Stimulated activated CD4-positive, alpha-beta T cell treated with anti-CD3 and anti-CD28 coated beads, Interleukin-4, amount 100 ng/mL, for 48 hours (primary cell): ENCODE data around the gene JUND.
A peak's percentile ranks its signal among the peaks of the same experiment; 100 is the strongest.
"Not testable (repeated sequence)": the region's sequence is repeated elsewhere in the genome, so short reads cannot be mapped to it uniquely, and the experiment has no call there.

Experiments used
- DNase-seq, 2 donors: peaks; one replicate each; pipeline ENCODE4 v3.0.0-alpha.2; 2020; ENCODE audit warnings: low read depth in 2 of 2

JUND gene

DNA sequence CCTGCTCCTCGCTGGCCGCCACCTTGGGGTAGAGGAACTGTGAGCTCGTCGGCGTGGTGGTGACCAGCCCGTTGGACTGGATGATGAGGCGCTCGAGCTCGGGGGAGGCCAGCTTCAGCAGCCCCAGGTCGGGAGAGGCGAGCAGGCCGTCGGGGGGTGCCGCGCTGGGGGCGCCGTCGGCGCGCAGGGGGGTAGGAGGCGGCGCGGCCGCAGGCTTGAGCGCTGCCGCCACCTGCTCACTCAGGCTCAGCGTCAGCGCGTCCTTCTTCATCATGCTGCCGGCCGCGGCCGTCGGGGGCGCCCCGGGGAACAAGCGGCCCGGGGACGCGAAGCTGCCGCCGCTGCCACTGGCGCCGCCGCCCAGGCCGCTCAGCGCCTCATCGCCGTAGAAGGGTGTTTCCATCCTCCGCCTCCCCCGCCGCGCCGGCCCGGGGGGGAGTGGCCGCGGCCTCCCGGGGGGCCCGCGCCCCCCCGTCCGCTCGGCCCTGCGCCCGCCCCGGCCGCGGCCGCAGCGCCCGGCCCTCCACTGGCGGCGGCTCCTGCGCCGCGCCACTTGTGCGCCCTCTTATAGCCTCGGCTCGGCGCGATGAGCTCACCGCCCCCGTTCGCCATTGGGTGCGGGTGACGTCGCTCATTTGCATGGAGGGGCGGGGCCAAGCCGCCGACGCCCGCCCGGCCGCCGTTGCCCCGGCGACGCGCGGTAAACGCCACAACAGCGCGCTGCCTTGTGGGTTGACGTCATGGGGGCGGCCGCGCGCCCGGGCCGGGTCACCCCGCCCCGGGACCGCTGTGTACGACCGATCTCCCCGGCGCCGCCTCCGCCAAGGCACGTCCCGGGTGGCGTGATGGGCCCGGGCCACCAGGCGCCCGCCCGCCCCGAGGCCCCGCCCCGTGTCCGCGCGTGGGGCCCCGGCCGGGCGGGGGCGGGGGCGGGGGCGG is at the start of gene JUND:
Gene JUND, minus strand, starts transcription at position 541 of the 939 bp plus-strand sequence. Its CDS starts 138 bp downstream, at position 403.
- DNase-seq = peak; percentile 92 to 97

DNA sequence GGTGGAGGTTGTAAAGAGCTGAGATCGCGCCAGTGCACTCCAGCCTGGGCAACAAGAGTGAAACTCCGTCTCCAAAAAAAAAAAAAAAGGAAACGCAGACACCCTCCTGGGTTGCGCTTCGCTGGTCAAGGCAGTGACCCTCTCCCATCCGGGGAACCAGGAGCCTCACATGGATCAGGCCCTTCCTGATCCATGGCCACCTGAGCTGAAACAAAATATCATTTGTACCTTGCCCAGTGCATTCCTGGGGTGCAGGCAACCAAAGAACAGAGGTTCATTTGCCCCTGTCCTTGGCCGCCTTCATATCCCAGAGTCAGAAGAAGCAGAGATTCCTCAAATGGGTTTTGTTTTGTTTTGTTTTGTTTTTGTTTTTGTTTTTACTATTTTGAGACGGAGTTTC is 49.4 kb upstream of the JUND start:
- DNase-seq = no peak

DNA sequence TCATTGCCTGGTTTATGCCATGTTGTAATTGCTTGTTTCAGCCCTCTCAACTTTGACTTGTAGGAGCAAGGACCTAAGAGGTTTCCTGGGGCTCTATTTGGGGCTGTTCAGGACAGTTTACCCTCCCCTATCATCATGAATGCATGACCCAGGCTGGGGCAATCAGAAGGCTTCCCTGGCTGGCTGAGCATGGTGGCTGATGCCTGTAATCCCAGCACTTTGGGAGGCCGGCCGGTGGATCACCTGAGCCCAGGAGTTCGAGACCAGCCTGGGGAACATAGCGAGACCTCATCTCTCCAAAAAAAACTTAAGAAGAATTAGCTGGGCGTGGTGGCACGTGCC is 47.6 kb upstream of the JUND start:
- no peak for DNase-seq

DNA sequence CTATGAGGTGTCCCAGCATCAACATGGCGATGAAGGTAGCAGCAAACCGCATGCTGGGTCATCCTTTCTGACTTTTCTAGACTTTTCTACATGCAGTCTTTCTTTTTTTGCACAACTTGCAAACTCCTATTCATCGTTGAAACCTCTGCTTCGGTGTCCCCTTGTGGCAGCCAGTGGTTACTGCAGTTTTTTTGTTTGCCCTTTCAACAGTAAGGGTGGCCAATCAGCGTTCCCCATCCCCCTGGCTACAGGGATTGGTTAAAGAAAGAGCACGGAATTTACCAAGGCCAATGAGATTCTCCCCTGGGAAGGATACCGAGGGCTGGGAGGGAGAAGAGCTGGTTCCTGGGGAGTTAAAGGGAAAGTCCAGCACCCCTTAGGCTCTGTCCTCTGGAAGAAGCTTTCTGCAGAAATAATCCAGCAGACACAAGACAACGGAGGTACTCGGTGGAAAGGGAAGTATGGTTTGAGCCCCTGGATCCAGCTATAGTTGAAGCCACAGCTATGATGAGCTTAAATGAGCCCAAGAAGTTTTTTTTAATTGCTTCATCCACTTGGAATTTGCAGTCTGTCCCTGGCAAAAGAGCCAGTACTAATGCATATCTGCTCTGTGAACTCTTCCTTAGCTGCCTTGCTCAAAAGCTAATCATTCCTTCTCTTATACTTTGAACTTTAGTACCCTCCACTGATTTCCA is 47.1 kb upstream of the JUND start:
- peak; percentile 72 to 86 for DNase-seq

GRCh38 chr19:18326772-18327171 is 45.4 kb upstream of the JUND start:
- no peak for DNase-seq

- DNase-seq = not testable (repeated sequence)
Observed at GRCh38 chr19:18324373-18324731, 42.9 kb upstream of the JUND start.

DNA sequence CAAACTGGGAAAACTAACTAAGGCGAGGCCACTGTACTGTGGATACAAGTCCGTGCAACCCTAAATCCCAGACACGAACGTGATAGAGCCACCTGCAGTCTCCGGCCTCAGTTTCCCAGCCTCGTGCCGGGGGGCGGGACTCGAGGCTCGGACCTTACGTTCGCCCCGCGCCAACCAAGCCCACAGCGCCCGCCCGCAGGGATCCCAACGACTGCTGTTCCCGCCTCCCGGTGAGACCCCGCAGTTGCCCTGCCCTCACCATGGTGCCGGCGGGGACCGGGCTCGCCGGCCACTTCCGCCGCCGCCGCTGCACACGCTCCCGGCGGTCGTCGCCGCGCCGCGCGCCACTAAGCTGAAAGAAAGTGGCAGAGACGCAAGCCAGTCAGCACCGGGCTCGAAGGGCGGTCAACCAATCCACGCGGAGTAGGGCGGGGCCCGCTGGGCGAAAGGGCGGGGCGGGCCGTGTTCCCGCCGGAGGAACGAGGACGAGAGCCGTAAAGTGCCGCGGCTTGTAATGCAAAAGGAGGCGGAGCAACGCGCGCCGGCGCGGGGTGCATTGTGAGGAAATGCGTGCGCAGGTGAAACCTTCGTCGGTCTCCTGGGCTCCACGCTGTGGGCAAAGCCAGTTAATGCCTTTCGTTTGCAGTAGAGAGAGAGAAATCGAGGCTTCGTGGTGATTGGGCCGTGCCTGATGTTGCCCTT is 41.5 kb upstream of the JUND start, which contains the start of gene LSM4:
Gene LSM4, minus strand, starts transcription at position 318 of the 702 bp plus-strand sequence. Its CDS starts 56 bp downstream, at position 262.
- DNase-seq = peak; percentile 98 to 99

GRCh38 chr19:18322318-18322758 is 40.9 kb upstream of the JUND start:
- DNase-seq = peak in 1 of 2 donors; percentile 44

DNA sequence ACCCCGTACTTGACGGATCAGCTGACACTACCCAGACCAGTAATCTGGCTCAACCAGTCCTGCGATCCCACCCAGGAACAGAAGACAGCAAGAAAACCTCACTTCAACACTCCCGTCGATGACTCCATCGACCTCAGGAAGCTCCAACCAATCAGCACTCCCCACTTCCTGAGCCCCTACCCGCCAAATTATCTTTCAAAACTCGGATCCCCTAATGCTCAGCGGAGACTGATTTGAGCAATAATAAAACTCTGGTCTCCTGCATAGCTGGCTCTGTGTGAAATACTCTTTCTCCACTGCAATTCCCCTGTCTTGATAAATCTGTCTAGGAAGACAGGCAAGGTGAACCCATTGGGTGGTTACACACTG is 40.3 kb upstream of the JUND start:
- no peak for DNase-seq

GRCh38 chr19:18320865-18321733 is 39.7 kb upstream of the JUND start:
- DNase-seq = no peak

DNA sequence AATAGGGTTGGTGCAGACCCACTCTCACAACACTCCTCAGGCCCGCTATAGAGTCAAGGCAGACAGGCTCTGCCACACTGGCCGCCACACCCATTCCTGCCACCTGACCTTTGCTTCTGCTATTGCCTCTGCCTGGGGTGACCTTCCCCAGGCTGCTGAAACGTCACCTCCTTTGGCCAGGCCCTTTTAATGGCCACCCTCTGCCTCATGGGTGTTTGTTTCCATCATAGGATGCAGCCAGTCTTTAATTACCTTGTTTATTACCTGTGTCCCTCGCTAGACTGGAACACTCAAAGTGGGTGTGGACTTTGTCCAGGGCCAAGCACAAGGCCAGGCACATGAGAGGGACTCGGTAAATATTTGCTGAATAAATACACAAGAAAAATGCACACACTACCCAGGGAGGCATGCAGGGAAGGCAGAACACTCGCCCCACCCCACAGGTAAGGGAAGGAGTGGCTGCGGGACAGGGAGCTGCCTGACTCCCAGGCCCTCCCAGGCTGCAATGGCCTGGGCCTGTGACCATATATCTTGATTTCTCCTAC is 38.2 kb upstream of the JUND start:
- no peak for DNase-seq

DNA sequence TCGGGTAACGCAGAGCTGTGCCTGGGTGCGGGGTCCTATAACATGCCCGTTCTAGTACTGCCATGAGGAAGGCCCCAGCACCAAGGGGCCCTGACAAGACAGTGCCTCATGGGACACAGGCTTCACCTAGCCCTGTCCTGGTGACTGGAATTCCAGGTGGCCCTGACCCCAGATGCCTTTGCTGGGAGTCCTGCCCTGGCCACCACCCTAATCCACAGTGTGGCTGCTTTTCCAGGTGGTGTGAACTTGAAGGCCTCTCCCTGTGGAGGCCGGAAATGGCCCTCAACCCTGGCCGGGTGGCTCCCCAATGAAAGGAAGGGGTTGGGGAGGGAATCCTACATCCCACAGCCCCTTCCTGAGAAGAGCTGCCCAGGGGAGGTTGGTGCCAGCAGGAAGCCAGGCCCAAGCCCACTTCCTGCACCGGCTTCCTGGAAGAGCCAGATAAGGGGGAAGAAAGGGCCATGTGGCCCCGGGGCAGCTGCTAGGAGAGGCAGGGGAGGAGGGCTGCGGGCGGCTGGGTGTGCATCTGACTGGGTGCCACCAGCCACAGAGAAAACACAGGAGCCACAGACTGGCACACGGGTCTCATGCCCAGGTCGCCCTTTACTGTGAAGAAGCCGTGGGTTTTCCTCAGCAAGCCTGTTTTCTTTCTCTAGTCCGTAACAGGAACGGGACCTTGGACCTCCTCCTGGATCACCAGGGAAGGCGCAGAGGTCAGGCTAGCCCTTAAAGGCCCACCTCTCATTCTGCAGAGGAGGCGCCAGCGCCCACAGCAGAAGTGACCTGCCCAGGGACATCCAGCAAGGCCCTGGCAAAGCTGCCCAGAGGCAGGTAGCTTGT is 36.8 kb upstream of the JUND start:
- peak in 1 of 2 donors; percentile 28 for DNase-seq

- no peak for DNase-seq
Observed at GRCh38 chr19:18313398-18313797, 32.0 kb upstream of the JUND start.

GRCh38 chr19:18312092-18312534 is 30.7 kb upstream of the JUND start:
- no peak for DNase-seq

- no peak for DNase-seq
Observed at GRCh38 chr19:18311502-18312091, 30.2 kb upstream of the JUND start.

- DNase-seq = no peak
Observed at GRCh38 chr19:18310966-18311365, 29.5 kb upstream of the JUND start.

DNA sequence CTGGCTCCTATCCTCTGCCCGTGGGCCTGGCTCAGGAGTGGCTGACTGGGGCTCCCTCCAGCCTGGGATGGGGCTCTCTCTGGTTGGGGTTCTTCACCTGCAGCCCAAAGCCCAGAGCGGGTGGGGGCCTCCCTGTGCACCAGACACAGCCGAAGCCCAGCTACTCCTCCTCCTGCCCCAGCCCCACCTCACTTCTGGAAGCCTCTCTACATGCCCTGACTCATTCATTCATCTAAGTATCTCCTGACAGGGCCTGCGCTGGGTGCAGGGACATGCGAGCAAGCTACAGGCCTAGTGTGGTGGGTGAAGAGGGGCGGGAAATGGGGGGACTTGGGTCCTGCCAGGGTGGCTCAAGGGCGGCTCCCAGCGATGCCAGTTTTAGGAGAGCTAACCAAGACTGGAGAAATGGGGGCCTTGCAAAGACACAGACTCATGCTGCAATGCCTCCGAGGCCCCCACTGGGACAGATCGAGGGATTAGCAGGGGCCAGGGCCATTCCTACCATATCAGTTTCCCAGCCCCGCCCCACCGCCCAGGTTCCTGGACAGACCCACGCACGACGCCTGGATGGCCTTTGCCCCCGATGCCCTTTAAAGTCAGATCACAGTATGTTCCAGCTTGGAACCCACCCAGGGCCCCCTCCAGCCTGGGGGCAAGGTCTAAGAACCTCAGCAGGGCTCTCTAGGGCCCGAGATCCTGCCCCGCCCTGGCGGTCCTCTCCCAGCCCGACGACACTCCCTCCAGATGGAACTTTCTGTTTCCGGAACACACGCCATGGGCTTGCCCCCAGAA is 28.9 kb upstream of the JUND start:
- no peak for DNase-seq

- no peak for DNase-seq
Observed at GRCh38 chr19:18309525-18310064, 28.2 kb upstream of the JUND start.

DNA sequence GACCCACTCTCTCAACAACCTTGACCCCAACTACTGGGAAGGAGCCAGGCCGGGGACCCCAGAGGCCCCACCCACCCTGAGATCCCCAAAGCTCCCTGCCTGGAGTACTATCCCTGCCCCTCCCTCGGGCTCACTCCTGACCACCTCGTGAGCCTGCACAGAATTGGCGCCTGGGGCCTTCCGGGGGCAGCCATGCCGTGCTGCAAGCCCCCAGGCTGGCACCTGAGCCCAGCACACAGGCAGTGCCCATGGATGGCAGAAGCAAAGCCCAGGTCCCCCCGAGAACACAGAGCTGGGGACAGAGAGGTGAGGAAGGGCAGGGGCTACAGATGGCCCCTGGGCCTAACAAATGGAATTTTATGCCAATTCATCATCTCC is 27.5 kb upstream of the JUND start:
- no peak for DNase-seq
